Activated CD8-positive, alpha-beta memory T cell treated with anti-CD3 and anti-CD28 coated beads for 4 hours (primary cell): ENCODE results near the gene LRRC4B.
"Not testable (repeated sequence)": the region's sequence is repeated elsewhere in the genome, so short reads cannot be mapped to it uniquely, and the experiment has no call there.

ENCODE experiments used
- DNase-seq, 2 donors: peaks; one replicate each; pipeline ENCODE4 v3.0.0-alpha.2; 2020; ENCODE audit warnings: low read depth in 2 of 2

Gene LRRC4B

DNA sequence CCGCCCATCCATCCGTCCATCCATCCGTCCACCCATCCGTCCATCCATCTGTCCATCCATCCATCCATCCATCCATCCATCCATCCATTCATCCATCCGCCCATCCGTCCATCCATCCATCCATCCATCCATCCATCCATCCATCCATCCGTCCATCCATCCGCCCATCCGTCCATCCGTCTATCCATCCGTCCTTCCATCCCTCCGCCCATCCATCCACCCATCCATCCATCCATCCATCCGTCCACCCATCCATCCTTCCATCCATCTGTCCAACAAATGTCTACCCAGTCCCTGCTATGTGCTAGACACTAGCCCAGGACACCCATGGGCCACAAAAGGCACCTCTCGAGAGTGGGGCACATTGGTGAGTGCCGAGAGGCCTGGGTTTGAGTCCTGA, 15.7 kb downstream of the LRRC4B start:
- no peak for DNase-seq

DNA sequence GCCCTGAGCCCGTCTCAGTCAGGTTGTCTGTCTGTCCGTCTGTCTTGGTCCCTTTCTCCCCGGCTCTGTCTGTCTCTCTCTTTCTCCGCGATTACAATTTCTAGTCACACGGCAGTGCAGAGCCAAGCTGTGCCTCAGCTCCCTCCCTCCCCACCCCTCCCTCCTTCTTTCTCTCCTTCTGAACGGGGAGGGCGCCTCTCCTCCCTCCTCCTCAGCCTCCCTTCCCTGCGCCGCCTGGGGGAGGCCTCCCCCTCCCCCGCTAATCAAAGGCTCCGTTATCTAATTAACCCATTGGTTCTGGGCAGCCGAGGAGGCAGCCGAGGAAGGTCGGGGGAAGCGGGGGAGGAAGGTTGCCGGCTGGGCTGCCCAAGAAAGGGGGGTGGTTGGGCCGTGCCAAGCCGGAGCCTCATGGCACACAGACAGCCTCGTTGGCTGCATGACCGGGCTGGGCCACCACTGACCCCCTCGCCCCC, 16.5 kb downstream of the LRRC4B start:
- DNase-seq, result no peak

GRCh38 chr19:50551034-50551714, 17.1 kb downstream of the LRRC4B start:
- no peak for DNase-seq

DNA sequence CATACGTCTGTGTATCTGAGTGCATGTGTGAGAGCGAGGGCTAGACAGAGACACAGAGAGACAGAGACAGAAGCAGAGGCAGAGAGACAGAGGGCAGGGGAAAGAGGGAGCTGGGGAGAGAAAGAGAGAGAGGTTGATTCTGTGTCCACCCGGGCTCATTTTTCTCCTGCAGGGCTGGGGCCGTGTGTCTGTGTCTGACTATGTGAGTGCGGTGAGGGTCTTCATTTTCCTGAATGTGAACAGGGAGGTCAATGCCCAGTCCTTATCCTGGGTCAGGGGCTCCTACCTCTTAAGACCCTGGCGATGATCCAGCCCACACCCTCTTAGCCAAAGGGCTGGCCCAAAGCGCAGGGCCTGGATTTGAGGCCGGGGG, 17.7 kb downstream of the LRRC4B start:
- no peak for DNase-seq

- DNase-seq, result no peak
Observed at GRCh38 chr19:50549927-50550593, 18.2 kb downstream of the LRRC4B start.

DNA sequence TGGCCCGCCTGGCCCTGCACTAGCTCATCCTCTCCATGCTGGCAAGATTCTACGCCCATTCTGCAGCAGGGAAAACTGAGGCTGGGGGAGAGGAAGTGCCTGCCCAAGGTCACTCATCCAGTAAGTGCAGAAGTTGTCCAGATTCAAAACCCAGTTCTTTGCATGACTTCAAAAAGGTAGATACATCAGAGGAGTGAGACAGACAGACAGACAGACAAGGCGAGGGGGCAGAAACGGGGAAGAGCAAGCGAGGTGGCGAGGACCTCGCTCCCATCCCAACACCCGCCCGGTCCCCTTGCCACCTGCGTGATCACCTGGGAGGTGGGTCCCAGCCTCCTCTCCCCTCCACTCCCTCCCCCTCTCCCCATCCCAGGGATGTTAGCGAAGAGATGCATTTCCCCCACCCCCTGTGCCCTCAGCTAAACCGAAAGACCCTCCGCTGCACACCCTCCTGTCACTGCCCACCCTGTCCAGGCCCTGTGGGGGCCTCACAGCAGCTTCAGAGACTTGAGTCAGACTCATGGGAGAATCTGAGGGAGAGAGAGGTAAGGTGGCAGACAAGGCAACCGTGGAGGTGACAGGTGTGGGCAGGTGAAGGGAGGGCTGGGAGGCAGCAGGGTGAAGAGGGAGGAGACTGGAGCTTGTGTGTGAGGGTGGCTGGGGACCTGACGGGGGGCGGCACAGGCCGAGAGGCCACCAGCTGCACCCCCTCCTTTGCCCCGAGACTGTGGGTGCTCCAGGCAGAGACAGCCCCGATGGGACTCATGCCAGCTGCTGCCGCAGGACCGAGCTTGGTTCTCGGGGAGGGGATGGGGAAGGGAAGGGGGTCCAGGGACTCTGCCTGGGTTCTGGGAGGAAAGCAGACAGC, 18.9 kb downstream of the LRRC4B start:
- DNase-seq, result no peak

DNA sequence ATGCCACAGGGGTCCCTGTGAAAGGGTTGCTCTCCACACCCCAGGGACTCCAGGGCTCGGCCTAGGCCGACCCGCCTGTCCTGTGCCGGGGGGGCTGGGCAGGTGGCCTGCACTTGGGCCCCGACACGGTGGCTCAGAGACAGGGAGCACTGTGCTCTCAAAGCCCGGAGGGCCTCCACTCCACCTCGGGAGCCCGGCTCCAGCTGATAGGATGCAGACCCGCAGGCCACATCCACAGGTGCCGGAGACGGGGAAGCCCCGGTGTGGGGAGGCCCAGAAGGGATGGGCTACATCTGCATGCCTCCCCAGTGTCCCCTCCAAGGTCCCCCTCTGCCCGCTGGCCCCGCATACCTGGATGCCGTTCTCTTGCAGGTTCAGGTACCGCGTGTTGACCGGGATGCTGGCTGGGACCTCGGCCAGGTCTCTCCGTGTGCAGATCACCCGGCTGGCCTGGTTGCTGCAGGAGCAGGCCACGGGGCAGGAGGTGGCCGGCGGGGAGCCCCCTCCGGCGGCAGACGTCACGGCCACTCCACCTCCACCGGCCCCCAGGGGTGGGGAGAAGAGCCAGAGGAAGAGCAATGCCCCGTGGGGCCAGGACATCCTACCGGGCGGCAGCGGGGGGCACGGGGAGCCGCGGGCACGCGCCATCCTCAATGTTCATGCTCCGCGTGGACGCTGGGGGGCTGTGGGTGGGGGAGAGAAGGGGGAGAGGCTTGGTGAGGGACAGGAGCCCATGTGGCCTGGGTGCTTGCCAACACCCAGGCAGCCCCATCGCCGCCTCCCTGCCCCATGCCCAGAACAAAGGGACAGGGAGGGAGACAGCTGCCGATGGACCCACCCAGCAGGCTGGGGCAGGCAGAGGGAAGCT, 19.8 kb downstream of the LRRC4B start:
- DNase-seq, result no peak

DNA sequence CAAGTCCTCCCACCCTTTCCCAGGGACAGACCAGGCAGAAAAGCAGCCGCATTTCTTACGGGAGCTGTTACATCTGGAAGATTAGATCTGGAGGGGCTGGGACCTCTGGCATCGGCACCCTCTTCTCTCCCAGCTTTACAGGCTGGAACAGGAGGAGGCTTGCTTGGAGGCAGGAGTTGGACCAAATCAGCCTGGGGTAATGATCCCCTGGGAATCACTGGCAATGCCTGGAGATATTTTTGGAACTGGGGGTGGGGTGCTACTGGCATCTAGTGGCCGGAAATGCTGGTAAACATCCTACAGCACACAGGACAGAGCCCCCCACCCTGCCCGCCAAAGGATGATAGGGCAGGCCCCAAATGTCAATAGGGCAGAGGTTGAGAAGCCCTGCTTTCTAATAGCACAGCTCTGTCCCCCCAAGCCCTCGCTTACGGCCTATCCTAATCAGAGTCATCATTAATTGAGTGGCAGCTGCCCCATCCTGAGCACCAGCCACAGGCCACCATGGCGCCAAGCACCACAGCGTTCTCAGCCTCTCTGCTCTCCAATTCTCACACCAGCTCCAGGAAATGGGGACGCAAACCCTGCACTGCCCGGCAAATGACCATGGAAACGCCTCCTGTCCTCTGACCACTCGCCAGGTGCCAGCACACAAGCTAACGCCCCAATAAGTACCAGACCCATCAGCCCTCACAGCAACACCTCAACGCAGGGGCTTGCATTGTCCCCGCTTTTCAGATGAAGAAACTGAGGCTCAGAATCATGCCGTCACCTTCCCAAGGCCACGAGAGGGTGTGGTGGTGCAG, 20.6 kb downstream of the LRRC4B start:
- no peak for DNase-seq

DNA sequence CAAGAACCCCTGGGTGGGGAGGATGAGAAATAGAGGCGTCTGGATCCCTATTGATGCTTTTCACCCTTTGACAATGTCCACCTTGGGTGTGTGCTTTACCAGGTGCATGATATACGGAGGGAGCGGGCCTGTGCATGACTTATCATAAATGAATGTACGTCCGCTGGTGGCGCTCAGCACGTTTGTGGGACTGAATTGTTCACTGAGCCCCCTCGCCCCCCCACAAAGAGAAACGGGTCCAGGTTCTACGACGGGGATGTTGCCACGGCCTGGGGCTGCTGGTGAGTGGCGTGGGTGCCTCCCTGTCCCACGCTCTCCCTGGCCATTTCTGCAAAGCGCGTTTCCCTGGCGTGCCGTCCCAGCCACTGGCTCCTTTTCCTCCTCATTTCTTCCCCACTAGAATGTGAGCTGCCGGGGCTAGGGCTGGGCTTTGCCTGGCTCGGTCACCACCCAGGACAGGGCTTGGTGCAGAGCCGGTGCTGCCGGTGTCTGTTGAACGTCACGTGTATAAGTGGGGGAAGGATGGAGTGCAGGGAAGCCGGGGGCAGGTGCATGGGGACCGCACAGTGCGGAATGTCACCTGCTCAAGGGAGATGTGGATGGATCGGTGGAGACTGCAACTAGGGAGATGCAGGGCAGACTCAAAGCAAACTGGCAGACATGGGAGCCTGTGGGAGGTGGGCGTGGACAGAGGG, 21.6 kb downstream of the LRRC4B start:
- DNase-seq, result no peak

GRCh38 chr19:50542943-50543342, 25.3 kb downstream of the LRRC4B start:
- no peak for DNase-seq

DNA sequence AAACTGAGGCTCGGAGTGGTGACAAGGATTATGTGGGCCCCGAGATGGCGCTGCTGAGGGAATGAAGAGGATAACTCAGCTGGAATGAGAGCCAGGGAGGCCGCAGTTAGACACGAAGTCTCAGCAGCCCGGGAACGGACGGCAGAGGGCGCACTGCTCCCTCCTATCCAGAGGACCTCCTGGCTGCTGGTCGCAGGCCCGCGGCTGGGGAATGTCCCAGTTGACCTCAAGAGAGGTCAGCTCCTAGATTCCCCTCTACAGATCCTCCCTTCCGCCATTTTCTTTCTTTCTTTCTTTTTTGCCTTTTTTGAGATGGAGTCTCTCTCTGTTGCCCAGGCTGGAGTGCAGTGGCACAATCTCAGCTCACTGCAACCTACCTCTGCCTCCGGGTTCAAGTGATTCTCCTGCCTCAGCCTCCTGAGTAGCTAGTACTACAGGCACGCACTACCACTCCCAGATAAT, 30.4 kb downstream of the LRRC4B start:
- peak; percentile 15 to 19 for DNase-seq

GRCh38 chr19:50537306-50537685, 30.9 kb downstream of the LRRC4B start:
- no peak for DNase-seq

DNA sequence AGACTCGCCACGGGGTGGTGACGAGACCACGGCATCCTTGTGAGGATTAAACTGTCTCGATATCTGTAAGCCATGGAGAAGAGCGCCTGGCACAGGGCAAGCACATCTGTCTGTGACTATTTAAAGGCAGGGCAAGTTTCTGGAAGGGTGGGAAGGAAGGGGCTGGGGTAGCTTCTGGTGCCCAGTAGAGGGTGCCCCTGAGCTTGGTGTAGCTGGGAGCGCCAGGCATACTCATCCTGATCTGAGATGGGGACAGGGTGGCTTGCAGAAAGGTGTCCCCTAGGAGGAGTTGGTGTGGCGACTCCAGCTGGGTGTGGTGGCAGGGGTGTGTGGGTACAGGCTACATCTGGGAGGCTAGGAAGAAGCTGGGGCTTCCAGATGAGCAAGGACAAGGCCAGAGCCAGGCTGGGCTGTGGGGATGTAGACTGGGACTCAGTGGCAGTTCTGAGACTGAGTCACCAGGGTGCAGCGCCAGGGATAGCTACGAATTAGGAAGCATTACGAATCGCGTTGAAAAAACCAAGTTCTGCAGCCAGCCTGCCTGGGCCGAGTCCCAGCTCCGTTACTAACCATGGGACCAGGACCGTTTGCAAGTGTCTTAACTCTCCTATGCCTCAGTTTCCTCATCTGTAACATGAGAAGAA, 31.5 kb downstream of the LRRC4B start:
- DNase-seq, result no peak

DNA sequence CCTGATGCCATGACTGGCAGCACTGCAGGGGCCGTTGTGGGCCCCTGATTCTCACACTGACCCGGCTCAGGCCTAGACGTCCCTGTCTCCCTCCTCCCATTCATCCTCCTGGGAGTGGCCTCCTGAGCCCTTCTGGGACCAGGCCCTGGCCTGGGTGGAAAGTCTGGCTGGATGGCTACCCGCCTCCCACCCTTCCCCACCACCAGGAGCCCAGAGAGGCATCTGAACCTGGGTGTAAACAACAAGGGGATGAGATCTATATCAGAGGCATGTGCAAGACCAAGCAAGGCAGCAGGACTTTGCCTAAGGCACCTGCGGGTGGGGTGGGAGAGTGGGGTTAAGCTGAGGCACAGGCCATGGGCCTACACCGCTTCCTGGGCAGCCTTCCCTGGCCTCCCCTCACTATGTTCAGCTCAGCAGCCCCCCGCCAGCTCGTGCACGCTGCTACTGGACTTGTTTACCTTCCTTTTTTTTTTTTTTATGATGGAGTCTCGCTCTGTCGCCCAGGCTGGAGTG, 32.5 kb downstream of the LRRC4B start:
- no peak for DNase-seq

DNA sequence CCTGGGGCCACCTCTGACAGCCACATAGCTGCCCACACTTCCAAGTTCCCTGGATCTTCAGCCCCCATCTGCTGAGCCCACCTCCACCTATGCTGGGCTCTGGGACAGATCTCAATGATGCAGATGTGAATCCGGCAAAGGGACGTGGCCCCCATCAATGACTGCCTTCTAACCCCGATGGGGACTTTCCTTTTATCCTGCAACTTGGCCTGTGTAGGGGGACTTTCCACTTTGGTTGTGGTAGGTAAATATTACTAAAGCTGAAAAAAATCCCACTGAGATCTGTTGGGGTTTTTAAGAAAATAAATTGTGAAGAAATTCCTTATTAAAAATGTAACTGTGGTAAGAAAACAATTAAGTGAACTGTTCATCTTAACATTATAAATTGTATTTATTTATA, 33.8 kb downstream of the LRRC4B start:
- no peak for DNase-seq

DNA sequence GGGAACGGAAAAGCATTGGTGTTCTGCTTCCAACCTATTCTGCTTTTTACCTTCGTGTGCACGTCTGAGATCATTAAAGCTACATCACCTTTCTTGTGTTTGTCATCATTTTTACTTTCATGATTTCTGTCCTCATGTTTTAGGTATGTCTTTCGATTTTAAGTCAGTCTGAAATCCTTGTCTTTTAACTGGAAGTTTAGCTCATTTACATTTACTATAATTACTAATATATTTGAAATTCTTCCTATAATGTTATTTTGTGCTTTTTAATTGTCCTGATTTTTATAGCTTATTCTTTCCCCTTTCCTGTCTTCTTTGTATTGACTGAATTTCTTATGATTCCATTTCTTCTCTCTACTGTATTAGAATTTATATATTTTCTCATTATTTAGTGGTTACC, 35.3 kb downstream of the LRRC4B start:
- no peak for DNase-seq

GRCh38 chr19:50531171-50531612, 37.0 kb downstream of the LRRC4B start:
- DNase-seq, result no peak

DNA sequence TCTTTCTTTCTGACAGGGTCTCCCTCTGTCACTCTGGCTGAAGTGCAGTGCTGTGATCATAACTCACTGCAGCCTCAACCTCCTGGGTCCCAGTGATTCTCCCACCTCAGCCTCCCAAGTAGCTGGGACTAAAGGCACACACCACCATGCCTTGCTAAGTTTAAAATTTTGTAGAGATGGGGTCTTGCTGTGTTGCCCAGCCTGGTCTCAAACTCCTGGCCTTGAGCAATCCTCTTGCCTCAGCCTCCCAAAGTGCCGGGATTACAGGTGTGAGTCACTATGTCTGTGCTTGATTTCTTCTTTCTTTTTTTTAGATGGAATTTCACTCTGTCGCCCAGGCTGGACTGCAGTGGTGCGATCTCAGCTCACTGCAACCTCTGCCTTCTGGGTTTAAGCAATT, 40.2 kb downstream of the LRRC4B start:
- not testable (repeated sequence) for DNase-seq

DNA sequence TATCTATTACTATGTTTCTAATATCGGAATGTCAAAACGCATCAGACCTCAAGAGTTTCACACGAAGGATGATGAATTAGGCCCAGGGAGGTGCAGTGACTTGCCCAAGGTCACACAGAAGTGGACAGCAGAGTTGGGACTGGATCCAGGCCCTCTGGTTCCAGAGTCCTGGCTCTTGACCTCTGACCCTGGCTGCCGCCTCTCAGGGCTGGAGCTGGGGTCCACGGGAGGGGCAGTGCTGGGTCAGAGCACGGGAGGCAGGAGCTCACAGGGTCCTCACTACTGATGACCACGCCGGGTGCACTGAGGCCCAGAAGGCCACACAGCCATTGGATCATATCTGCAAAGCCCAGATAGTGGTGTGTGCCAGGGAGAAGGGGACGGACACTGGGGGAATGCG, 45.4 kb downstream of the LRRC4B start:
- no peak for DNase-seq
